DMS 273 (cell line): ENCODE measurements around the gene OTOGL.

Experiments used
- DNase-seq: peaks from one replicate; lab custom pipeline; 2025; ENCODE audit not compliant: unreplicated experiment; lab: John Stamatoyannopoulos, UW

OTOGL gene

GRCh38 chr12:80178846-80179245 is 79.5 kb downstream of the OTOGL start:
- no peak for DNase-seq

DNA sequence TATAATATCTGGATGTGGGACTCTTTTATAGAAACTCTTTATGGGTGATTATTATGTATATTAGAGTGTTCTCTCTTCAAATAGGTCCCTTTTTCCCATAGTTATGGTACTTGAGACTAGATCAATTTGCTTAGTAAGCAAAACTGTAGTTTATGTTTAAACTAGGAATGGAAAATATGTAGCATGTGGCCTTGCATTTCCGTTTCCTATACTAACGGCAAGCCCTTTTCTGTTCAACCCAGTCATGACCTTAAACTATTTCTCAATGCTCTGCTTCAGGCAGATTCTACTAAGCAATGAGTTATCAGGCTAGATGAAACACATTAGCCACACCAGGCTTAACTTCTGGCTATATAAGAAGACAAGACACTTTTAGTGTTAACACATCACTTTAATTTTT is 84.6 kb downstream of the OTOGL start:
- DNase-seq: no peak

GRCh38 chr12:80184926-80185325 is 85.6 kb downstream of the OTOGL start:
- no peak for DNase-seq

- DNase-seq: peak; percentile 87
Measured at GRCh38 chr12:80186727-80187217, 87.4 kb downstream of the OTOGL start.

GRCh38 chr12:80187660-80188090 is 88.3 kb downstream of the OTOGL start:
- peak; percentile 49 for DNase-seq

DNA sequence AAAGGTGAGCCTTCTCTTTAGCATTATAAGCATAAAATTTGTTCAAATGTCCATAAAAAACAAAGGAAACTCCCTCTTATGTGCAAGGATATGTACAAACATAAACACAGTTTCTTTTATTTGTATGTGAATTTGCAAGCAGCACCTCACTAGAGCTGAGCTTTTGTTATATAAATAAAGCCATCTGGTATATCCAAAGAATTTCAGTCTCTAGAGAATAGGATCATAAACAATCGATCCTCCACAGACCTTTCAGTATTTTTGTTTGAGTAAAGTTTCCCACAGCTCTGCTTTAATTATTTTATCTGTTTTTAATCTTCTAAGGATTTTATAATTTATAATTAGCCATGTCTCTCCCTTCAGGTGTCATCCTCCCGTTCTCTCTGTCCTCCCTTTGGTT is 89.2 kb downstream of the OTOGL start:
- DNase-seq: peak; percentile 31

DNA sequence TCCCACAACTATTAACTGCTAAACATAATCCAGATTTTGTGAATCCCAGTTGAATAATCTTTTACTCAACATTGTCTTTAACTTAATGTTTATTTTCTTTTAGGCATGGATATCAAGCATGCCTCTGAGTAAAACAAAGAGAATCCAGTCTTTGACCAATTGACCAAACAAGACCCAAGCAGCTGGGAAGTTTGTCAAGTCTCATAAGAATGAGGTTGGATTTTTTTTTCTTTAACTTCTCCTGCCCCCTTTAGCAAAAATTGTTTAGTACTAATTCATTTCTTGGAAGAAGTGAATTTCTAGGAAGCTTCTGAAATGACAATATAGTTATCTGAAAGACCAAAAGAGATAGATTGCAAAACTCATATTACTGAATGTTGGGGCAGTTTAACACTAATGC is 89.9 kb downstream of the OTOGL start:
- DNase-seq: no peak

DNA sequence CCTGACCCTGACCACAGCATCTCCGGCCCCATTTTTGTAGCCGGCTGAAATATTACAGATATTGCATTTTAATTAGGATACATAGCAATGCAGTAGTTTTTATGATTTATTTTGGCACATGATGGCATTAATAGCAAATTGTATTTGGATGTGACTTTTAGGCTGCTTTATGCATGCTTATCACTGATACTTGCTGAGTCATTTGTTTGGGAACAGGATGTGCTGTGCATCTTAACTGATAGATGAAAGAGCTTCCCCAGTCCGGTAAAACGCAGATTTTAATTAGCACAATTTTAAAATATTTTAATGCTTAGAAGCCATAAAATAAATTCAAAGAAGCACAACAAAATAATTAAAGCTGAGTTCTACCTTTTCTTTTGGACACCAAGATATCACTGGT is 90.7 kb downstream of the OTOGL start:
- DNase-seq: no peak

- DNase-seq: no peak
Measured at GRCh38 chr12:80192087-80192486, 92.8 kb downstream of the OTOGL start.

DNA sequence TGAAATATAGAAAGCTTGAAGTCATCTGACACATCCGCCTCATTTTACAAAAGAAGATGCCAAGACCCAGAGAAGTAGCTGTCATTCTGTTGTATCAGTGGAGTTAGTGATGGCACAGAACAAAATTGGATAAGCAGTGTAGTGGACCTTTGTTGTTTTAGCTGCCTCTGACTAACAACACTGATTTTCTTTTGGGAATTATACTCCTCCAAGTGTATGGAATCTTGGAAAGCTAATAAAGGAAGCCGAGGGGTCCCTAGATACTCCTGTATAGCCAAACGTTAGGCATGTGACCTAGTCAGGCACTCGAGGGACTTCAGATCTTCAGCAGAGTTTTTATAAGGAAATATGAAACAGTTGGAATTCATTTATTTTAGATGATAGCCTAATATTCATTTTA is 94.5 kb downstream of the OTOGL start:
- no peak for DNase-seq

DNA sequence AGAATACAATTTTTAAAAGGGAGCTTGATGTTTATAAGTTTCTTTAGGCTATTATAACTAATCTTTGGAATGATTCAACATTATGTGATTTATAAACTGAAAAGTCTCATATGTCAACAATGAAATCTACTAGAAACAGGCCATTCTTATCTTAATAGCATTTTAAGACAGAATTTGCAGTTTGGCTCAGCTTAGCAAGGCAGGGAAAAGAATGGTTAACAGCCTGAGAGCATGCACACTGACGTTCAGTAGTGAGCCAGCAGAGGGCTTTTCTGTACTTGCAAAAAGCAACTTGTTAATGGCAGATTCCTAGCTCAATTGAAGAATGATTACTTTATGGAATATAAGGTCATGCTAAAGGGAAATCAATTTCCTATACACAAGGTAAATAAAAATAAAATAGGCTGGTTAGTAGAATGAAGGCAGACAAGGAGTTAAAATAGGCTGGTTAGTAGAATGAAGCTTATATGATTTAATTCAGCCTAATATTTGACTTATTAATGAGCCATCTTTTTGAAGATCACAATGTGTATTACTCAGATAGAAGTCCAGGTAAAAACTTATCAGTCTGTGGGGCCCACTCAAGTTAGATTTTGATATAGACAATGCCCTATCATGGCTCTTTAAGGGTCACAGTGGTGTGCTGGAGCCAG is 95.9 kb downstream of the OTOGL start:
- DNase-seq: peak; percentile 71

DNA sequence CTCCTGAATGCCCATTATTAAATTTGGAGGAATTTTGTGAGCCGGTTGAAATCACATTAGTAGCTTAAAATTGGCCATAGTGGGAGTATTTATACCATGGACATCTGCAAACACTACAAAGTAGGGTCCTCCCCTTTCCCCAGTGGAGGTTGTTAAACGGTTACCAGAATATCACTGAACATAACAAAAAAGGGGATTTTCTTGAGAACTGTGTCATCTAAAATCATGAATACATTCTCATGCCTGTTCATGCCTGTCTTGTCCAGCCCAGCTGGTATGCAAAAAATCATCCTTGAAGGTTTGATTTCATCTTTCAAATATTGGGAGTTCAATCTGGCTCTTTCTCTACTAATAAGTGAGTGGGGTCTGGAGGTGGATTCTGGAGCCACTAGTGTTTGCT is 96.4 kb downstream of the OTOGL start:
- no peak for DNase-seq

DNA sequence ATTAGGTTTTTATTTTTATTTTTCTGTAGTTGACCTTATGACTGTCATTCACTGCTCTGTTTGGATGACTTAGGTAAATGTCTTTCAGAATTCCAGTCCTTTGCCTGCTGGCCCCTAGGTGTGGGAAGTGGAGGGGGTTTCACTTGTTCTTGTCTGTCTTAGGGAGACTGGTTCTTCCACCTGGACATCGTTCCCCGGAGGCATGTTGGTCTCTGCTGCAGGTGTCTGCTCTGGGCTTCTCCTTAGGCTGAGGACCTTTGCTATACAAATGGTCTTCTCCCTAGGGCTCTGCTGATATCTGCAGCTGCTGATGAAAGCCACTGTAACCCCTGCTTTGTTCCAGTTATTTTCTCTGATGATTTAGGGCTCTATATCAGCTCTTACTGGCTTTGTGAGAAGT is 97.1 kb downstream of the OTOGL start:
- DNase-seq: no peak

DNA sequence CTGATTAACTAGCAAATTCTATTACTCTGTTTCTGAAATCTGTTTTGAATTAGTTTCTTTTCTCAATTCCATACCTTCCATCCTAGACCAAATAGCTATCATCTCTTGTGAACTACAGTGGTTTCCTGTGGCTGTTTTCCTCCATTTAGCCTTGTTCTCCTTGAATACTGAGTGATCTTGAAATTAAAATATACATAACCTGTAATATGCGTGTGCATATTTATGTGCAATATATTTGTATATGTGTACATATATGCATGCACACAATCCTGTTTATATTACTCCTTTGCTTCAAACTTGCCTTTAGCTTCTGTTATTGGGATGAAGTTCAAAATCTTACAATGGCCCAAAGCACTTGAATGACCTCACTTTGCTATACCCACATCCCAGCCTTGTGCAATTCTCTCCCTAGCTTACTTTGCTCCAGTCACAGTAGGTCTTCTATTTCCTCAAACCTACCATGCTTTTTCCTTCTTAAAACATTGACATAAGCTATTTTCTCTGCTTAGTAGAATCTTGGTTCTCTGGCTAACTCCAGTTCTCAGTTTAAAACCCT is 99.5 kb downstream of the OTOGL start:
- no peak for DNase-seq

DNA sequence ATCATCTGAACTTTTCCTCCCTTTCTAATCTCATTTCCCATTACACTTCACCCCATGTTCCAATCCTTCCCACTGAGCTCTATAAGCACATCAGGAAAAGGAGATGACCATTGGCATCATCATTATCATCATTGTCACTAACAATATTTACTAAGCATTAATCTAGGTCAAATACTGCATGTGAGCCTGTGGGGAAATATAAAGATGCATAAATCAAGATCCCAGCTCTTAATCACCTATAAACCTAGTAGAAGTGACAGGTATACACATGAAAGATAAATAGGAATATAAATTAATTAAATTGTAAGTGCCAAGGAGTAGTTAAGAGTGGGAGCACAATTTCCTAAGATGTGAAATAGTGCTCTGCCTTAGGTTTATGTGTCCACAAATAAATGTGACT is 100.6 kb downstream of the OTOGL start:
- no peak for DNase-seq

DNA sequence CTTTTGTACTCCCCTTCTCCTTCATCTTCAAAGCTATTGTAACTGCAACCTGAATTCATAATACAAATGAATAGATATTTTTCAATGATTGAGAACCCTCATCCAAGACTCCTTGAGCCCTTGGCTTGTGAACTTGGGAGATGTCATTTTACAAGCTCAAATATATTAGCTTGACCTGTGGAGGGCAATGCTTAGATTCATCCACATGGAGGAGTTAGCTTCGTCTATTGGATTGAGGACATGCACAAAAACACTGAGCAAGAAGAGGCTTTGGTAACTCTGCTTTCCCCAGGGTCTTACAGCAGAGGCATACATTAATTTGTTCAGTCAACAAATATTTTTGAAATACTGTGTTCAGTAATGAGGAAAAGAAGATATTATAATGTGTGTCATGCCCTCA is 101.1 kb downstream of the OTOGL start:
- DNase-seq: no peak

GRCh38 chr12:80201908-80202307 is 102.6 kb downstream of the OTOGL start:
- no peak for DNase-seq

DNA sequence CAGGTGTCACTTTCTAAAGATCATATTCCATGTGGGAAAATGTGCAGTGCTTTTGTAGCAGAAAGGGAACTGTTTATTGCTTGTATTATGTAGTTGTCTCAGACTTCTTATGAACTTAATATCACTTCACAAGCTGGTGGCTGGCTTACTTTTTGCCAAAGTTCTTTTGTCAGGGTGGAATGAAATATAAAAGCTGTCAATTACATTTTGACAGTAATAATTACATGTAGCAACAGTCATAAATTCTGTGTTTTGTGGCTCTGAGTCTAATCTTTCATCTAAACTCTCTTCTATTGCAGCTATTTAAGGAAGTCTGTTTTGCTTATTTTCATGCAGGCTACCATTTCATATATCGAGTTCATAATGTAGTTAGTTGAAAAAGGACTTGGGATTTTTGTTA is 106.6 kb downstream of the OTOGL start:
- DNase-seq: no peak

DNA sequence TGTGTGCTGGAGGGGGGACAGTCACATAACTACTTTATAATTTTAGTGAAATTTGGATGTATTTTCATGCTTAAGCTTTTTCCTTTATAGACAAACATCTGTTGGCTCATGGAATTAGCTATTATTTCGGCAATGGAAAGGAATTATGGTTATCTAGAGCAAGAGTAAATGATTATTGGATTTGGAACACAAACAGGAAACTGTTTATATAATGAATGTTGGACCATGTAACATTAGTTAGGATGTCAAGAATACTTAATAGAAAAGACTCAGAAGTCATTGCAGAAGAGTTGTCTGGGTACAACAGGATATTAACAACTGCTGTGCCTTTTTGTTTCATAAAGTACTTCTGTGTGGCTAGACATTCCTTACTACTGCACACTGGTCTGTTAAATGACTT is 108.7 kb downstream of the OTOGL start:
- DNase-seq: no peak

GRCh38 chr12:80211671-80212070 is 112.3 kb downstream of the OTOGL start:
- DNase-seq: no peak

DNA sequence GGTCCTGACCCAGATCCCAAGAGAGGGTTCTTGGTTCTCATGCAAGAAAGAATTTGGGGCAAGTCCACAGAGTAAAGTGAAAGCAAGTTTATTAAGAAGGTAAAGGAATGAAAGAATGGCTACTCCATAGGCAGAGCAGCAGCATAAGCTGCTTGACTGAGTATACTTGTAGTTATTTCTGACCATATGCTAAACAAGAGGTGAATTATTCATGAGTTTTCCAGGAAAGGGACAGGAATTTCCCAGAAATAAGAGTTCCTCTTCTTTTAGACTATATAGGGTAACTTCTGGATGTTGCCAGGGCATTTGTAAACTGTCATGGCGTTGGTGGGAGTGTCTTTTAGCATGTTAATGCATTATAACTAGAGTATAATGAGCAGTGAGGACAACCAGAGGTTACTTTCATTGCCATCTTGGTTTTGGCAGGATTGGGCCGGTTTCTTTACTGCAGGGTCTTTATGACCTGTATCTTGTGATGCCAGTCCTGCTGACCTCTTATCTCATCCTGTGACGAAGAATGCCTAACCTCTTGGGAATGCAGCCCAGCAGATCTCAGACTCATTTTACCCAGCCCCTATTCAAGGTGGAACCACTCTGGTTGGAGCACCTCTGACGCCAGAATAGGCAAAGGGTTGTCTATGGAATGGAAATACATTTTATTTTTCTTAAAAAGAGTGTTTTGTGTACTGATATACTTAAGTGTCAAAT is 113.8 kb downstream of the OTOGL start:
- peak; percentile 39 for DNase-seq

DNA sequence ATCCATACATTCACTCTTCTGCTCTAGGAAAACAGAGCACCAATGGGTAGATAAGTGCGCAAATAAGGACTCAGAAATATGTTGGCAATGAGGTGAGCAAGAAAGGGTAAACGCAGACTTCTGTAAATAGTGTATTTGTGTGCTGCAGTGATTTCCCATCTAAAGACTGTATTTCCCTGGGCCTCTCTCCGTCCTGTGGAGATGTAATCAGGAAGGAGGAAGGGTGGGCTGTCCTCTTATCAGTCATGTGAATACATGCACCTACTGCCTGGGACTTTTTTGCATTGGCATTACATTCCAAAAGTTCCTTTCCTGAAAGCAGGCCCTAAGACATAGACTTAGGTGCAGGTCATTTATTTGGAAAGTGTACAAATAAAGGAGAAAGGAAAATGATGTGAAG is 114.5 kb downstream of the OTOGL start:
- DNase-seq: no peak
